Bronchial epithelial cell (primary cell): Measurements from ENCODE around the gene COL15A1. TPM values are rescaled to one million over a fixed set of nuclear protein-coding genes. Genes with fewer than 3 reads are reported as not detected.

ENCODE experiments used
- DNase-seq: peaks from one replicate; pipeline ENCODE4 v3.0.0-alpha.2; 2010; ENCODE audit warnings: low read depth
- FAIRE-seq: peaks from 2 replicates; lab custom pipeline; 2011; peaks lifted over from hg19 to GRCh38; lab: Jason Lieb, UNC
- H3K27me3 ChIP-seq: 2 replicates; pipeline ENCODE4 v1.5.1; 2011; ENCODE audit warnings: low read length; ENCODE audit not compliant: control insufficient read depth, insufficient read depth
- H3K36me3 ChIP-seq: 2 replicates; pipeline ENCODE4 v1.5.1; 2011; ENCODE audit warnings: low read length; ENCODE audit not compliant: control insufficient read depth, insufficient read depth
- H3K4me3 ChIP-seq: 2 replicates; pipeline ENCODE4 v1.5.1; 2011; ENCODE audit warnings: mild to moderate bottlenecking, low read depth, low read length, control low read depth
- CTCF ChIP-seq: IDR thresholded peaks from 2 replicates; pipeline ENCODE4 v1.5.1; 2011; ENCODE audit warnings: mild to moderate bottlenecking, moderate library complexity, low read length, control low read depth, inconsistent platforms; ENCODE audit not compliant: insufficient read depth, severe bottlenecking
- total RNA-seq: library from RNA; depleted of rRNA; stranded (reverse); fragments of >200 nt; gene quantifications from 2 replicates; pipeline ENCODE4 v1.2.1, GENCODE V29; 2014

COL15A1 gene
- total RNA-seq: under 0.01 and 1.6 TPM in 2 replicates

- no peak for DNase-seq
- Histone ChIP-seq H3K36me3 (no peaks in the 10 kb centered on the region), H3K4me3 (no peak within 1 kb of the TSS), H3K27me3 (peaks cover 27% of the 10 kb centered on the region)
- FAIRE-seq: no peak
- TF ChIP-seq CTCF: no peak
These were observed at the start of gene COL15A1 for GRCh38 chr9:98943682-98944056. TSS of gene COL15A1 (plus strand) at chr9:98943907. CDS start at chr9:98944062, 155 bp downstream.

- DNase-seq (no peak), FAIRE-seq (no peak)
- H3K27me3 ChIP-seq: peaks cover 2% of the 10 kb centered on the region
- no peak for TF ChIP-seq CTCF
- no peak overlapping the region for H3K4me3 ChIP-seq
- H3K36me3 ChIP-seq: no peaks in the 10 kb centered on the region
These were observed 49.5 kb upstream of the COL15A1 start for GRCh38 chr9:98894171-98894570.

GRCh38 chr9:98894761-98895160 lies 48.9 kb upstream of the COL15A1 start:
- no peaks in the 10 kb centered on the region for H3K36me3 ChIP-seq
- no peak overlapping the region for H3K4me3 ChIP-seq
- no peak for TF ChIP-seq CTCF
- FAIRE-seq: no peak
- H3K27me3 ChIP-seq: peaks cover 2% of the 10 kb centered on the region
- DNase-seq: no peak

GRCh38 chr9:98896632-98897031 lies 47.1 kb upstream of the COL15A1 start:
- no peak for FAIRE-seq

GRCh38 chr9:98897745-98898144 lies 46.0 kb upstream of the COL15A1 start:
- Histone ChIP-seq H3K4me3 (no peak overlapping the region), H3K27me3 (peaks cover 2% of the 10 kb centered on the region), H3K36me3 (no peaks in the 10 kb centered on the region)
- DNase-seq: peak; percentile 54
- no peak for FAIRE-seq
- no peak for TF ChIP-seq CTCF

More at GRCh38 chr9:98896632-98897031, 47.1 kb upstream of the COL15A1 start:
- Histone ChIP-seq H3K27me3 (peaks cover 2% of the 10 kb centered on the region), H3K36me3 (no peaks in the 10 kb centered on the region), H3K4me3 (no peak overlapping the region)
- no peak for TF ChIP-seq CTCF
- DNase-seq: no peak

GRCh38 chr9:98899408-98900056 lies 44.2 kb upstream of the COL15A1 start:
- peak; percentile 31 for DNase-seq
- no peaks in the 10 kb centered on the region for H3K36me3 ChIP-seq
- no peaks in the 10 kb centered on the region for H3K27me3 ChIP-seq
- TF ChIP-seq CTCF: no peak
- FAIRE-seq: no peak
- no peak overlapping the region for H3K4me3 ChIP-seq
